Measurements from ENCODE around the gene REXO4.
"Not testable (repeated sequence)": the region's sequence is repeated elsewhere in the genome, so short reads cannot be mapped to it uniquely, and the experiment has no call there.

REXO4 gene

DNA sequence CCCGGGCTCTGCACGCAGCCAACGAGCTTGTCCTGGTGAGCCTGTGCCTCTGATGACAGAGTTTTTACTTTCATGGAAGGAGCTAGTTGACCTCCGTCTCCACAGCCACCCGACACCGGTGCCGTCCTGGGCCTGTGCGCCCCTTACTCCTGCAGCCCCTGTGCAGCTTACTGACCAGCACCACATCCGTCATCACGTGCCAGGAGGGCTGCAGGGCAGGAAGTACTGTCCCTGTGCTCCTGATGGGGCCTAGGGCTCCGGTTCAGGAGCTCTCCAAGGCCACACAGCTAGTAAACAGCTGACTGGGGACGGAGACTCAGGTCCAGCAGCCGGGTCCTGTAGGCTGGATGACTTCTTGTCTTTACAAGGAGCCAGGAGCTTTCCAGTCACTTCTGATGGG, 31.5 kb downstream of the REXO4 start:
- H2AFZ ChIP-seq (ENCODE audit: low read length, unreplicated experiment), result no peak overlapping the region
- no peaks in the 10 kb centered on the region for H3K36me3 ChIP-seq (ENCODE audit: insufficient read depth, low read length)
- H3K4me3 ChIP-seq (ENCODE audit: low read depth, low read length), result no peak overlapping the region
- no peak overlapping the region for H3K27ac ChIP-seq (ENCODE audit: low read depth, low read length)
- H3K4me1 ChIP-seq (ENCODE audit: control insufficient read depth, insufficient read depth, low read length, unreplicated experiment), result no peaks in the 10 kb centered on the region
- no peaks in the 10 kb centered on the region for H3K27me3 ChIP-seq (ENCODE audit: insufficient read depth, low read length)
- no peaks in the 10 kb centered on the region for H3K79me2 ChIP-seq (ENCODE audit: control insufficient read depth, insufficient read depth, low read length, unreplicated experiment)

DNA sequence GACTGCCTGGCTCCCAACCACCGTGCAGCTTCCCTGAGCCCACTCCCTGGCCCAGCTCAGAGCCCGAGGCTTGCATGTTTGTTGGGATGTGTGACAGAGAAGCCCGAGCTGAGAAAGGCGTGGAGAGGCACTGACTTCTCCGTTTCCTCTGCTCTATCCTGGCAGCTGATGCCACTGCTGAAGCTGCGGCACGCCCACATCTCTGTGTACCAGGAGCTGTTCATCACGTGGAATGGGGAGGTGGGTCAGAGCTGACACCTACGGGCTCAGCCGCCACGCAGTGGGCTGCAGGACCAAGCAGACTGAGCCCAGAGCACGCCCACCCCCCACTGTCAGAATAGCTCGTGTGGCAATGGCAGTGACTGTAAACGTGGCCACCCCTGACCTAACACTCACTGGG, 32.4 kb downstream of the REXO4 start:
- no peak overlapping the region for H3K27ac ChIP-seq (ENCODE audit: low read depth, low read length)
- H3K4me3 ChIP-seq (ENCODE audit: low read depth, low read length), result no peak overlapping the region
- H3K27me3 ChIP-seq (ENCODE audit: insufficient read depth, low read length), result no peaks in the 10 kb centered on the region
- no peaks in the 10 kb centered on the region for H3K36me3 ChIP-seq (ENCODE audit: insufficient read depth, low read length)
- H3K4me1 ChIP-seq (ENCODE audit: control insufficient read depth, insufficient read depth, low read length, unreplicated experiment), result no peaks in the 10 kb centered on the region
- H2AFZ ChIP-seq (ENCODE audit: low read length, unreplicated experiment), result no peak overlapping the region
- no peaks in the 10 kb centered on the region for H3K79me2 ChIP-seq (ENCODE audit: control insufficient read depth, insufficient read depth, low read length, unreplicated experiment)

- H2AFZ ChIP-seq (ENCODE audit: low read length, unreplicated experiment), result no peak overlapping the region
- H3K4me1 ChIP-seq (ENCODE audit: control insufficient read depth, insufficient read depth, low read length, unreplicated experiment), result no peaks in the 10 kb centered on the region
- H3K27ac ChIP-seq (ENCODE audit: low read depth, low read length), result no peak overlapping the region
- H3K27me3 ChIP-seq (ENCODE audit: insufficient read depth, low read length), result no peaks in the 10 kb centered on the region
- no peaks in the 10 kb centered on the region for H3K36me3 ChIP-seq (ENCODE audit: insufficient read depth, low read length)
- no peaks in the 10 kb centered on the region for H3K79me2 ChIP-seq (ENCODE audit: control insufficient read depth, insufficient read depth, low read length, unreplicated experiment)
- no peak overlapping the region for H3K4me3 ChIP-seq (ENCODE audit: low read depth, low read length)
Measured at GRCh38 chr9:133384736-133385321, 33.0 kb downstream of the REXO4 start.

- H3K27ac ChIP-seq (ENCODE audit: low read depth, low read length), result no peak overlapping the region
- no peak overlapping the region for H3K4me3 ChIP-seq (ENCODE audit: low read depth, low read length)
- no peaks in the 10 kb centered on the region for H3K36me3 ChIP-seq (ENCODE audit: insufficient read depth, low read length)
- H3K4me1 ChIP-seq (ENCODE audit: control insufficient read depth, insufficient read depth, low read length, unreplicated experiment), result no peaks in the 10 kb centered on the region
- H3K79me2 ChIP-seq (ENCODE audit: control insufficient read depth, insufficient read depth, low read length, unreplicated experiment), result no peaks in the 10 kb centered on the region
- no peak overlapping the region for H2AFZ ChIP-seq (ENCODE audit: low read length, unreplicated experiment)
- no peaks in the 10 kb centered on the region for H3K27me3 ChIP-seq (ENCODE audit: insufficient read depth, low read length)
Measured at GRCh38 chr9:133383438-133383837, 34.4 kb downstream of the REXO4 start.

- no peaks in the 10 kb centered on the region for H3K79me2 ChIP-seq (ENCODE audit: control insufficient read depth, insufficient read depth, low read length, unreplicated experiment)
- H3K4me1 ChIP-seq (ENCODE audit: control insufficient read depth, insufficient read depth, low read length, unreplicated experiment), result no peaks in the 10 kb centered on the region
- no peak overlapping the region for H3K27ac ChIP-seq (ENCODE audit: low read depth, low read length)
- H3K36me3 ChIP-seq (ENCODE audit: insufficient read depth, low read length), result no peaks in the 10 kb centered on the region
- no peak overlapping the region for H2AFZ ChIP-seq (ENCODE audit: low read length, unreplicated experiment)
- no peaks in the 10 kb centered on the region for H3K27me3 ChIP-seq (ENCODE audit: insufficient read depth, low read length)
- H3K4me3 ChIP-seq (ENCODE audit: low read depth, low read length), result no peak overlapping the region
Measured at GRCh38 chr9:133382507-133383141, 35.2 kb downstream of the REXO4 start.

DNA sequence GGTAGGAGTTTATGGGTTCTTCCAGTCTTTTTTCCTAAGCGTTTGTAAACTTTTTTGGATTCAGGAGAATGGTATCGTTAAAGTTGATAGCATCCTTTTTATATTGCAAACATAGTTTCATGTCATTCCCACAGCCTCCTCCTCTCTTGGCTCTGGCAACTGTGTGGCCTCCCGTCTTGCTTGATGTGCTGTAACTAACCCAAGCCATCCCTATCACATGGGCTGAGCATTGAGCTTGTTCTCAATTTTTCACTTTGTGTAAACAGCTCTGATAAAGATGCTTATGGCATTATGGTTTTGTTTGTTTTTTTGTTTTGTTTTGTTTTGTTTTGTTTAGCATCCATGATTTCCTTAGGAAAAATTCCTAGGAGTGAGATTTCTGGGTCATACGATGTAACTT, 37.1 kb downstream of the REXO4 start:
- no peaks in the 10 kb centered on the region for H3K27me3 ChIP-seq (ENCODE audit: insufficient read depth, low read length)
- peaks cover 6% of the 10 kb centered on the region for H3K79me2 ChIP-seq (ENCODE audit: control insufficient read depth, insufficient read depth, low read length, unreplicated experiment)
- no peak overlapping the region for H3K4me3 ChIP-seq (ENCODE audit: low read depth, low read length)
- no peaks in the 10 kb centered on the region for H3K36me3 ChIP-seq (ENCODE audit: insufficient read depth, low read length)
- H3K4me1 ChIP-seq (ENCODE audit: control insufficient read depth, insufficient read depth, low read length, unreplicated experiment), result no peaks in the 10 kb centered on the region
- no peak overlapping the region for H2AFZ ChIP-seq (ENCODE audit: low read length, unreplicated experiment)
- no peak overlapping the region for H3K27ac ChIP-seq (ENCODE audit: low read depth, low read length)

GRCh38 chr9:133379153-133380086, 38.4 kb downstream of the REXO4 start:
- no peaks in the 10 kb centered on the region for H3K36me3 ChIP-seq (ENCODE audit: insufficient read depth, low read length)
- no peak overlapping the region for H2AFZ ChIP-seq (ENCODE audit: low read length, unreplicated experiment)
- H3K27ac ChIP-seq (ENCODE audit: low read depth, low read length), result no peak overlapping the region
- no peak overlapping the region for H3K4me3 ChIP-seq (ENCODE audit: low read depth, low read length)
- peaks cover 19% of the 10 kb centered on the region for H3K79me2 ChIP-seq (ENCODE audit: control insufficient read depth, insufficient read depth, low read length, unreplicated experiment)
- H3K4me1 ChIP-seq (ENCODE audit: control insufficient read depth, insufficient read depth, low read length, unreplicated experiment), result no peaks in the 10 kb centered on the region
- H3K27me3 ChIP-seq (ENCODE audit: insufficient read depth, low read length), result no peaks in the 10 kb centered on the region

DNA sequence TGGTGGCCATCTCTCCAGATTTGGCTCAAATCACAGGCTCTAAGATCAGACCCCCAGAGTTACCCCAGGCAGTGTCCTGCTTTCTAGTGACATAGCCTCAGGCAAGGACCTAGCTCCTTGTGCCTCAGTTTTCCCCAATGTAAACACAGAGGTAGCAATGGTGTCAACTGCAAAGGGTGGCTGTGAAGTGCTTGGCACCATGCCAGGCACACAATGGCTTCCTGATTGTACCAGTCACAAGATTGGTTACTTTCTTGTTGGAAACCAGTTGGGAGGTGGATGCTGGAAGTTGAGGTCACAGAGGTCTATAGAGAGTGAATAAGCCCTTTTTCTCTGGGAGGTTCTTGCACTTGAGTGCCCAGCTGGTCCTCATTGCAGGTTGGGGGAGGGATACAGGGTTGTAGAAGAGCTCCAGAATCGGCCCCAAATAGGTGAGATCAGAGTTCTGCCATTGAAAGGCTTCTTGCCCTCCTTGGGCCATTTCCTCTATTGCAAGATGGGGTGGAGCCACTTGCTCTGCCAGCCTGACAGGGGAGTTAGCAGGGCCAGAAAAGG, 39.3 kb downstream of the REXO4 start:
- Histone ChIP-seq H2AFZ (ENCODE audit: low read length, unreplicated experiment) (no peak overlapping the region), H3K36me3 (ENCODE audit: insufficient read depth, low read length) (no peaks in the 10 kb centered on the region), H3K4me3 (ENCODE audit: low read depth, low read length) (no peak overlapping the region), H3K27me3 (ENCODE audit: insufficient read depth, low read length) (no peaks in the 10 kb centered on the region), H3K79me2 (ENCODE audit: control insufficient read depth, insufficient read depth, low read length, unreplicated experiment) (peaks cover 28% of the 10 kb centered on the region), H3K4me1 (ENCODE audit: control insufficient read depth, insufficient read depth, low read length, unreplicated experiment) (peaks cover 5% of the 10 kb centered on the region), H3K27ac (ENCODE audit: low read depth, low read length) (no peak overlapping the region)

DNA sequence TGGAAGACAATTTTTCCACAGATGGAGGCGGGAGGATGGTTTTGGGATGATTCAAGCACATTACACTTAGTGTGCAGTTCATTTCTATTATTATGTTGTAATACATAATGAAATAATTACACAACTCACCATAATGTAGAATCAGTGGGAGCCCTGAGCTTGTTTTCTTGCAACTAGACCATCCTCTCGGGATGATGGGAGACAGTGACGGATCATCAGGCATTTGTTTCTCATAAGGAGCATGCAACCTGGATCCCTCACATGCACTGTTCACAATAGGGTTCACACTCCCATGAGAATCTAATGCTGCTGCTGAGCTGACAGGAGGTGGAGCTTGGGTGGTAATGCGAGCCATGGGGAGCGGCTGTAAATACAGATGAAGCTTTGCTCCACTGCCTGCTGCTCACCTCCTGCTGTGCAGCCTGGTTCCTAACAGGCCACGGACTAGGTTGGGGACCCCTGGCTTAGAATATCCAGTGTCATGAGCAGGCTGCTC, 40.0 kb downstream of the REXO4 start:
- Histone ChIP-seq H3K4me3 (ENCODE audit: low read depth, low read length) (no peak overlapping the region), H3K79me2 (ENCODE audit: control insufficient read depth, insufficient read depth, low read length, unreplicated experiment) (peaks cover 35% of the 10 kb centered on the region), H2AFZ (ENCODE audit: low read length, unreplicated experiment) (no peak overlapping the region), H3K4me1 (ENCODE audit: control insufficient read depth, insufficient read depth, low read length, unreplicated experiment) (peaks cover 8% of the 10 kb centered on the region), H3K27ac (ENCODE audit: low read depth, low read length) (no peak overlapping the region), H3K27me3 (ENCODE audit: insufficient read depth, low read length) (no peaks in the 10 kb centered on the region), H3K36me3 (ENCODE audit: insufficient read depth, low read length) (no peaks in the 10 kb centered on the region)

GRCh38 chr9:133377280-133377679, 40.5 kb downstream of the REXO4 start:
- Histone ChIP-seq H3K4me1 (ENCODE audit: control insufficient read depth, insufficient read depth, low read length, unreplicated experiment) (peaks cover 13% of the 10 kb centered on the region), H3K79me2 (ENCODE audit: control insufficient read depth, insufficient read depth, low read length, unreplicated experiment) (peaks cover 40% of the 10 kb centered on the region)
- not testable (repeated sequence) for H3K27ac ChIP-seq (ENCODE audit: low read depth, low read length); H3K36me3 ChIP-seq (ENCODE audit: insufficient read depth, low read length); H3K27me3 ChIP-seq (ENCODE audit: insufficient read depth, low read length); H3K4me3 ChIP-seq (ENCODE audit: low read depth, low read length); H2AFZ ChIP-seq (ENCODE audit: low read length, unreplicated experiment)
